Retinal pigment epithelial cell (primary cell): Measurements from ENCODE around the gene HS2ST1.

Experiments used
- DNase-seq: peaks from one replicate; pipeline ENCODE4 v3.0.0-alpha.2; 2010; ENCODE audit warnings: low read depth
- H3K4me3 ChIP-seq: 2 replicates; pipeline ENCODE4 v1.5.1; 2011; ENCODE audit warnings: mild to moderate bottlenecking, low read length, control low read depth, moderate library complexity
- CTCF ChIP-seq: conservative IDR thresholded peaks from 2 replicates; pipeline ENCODE4 v1.5.1; 2011; ENCODE audit warnings: low read depth, low read length, control low read depth, inconsistent platforms

The HS2ST1 gene

GRCh38 chr1:86924324-86924960 is 10.0 kb downstream of the HS2ST1 start:
- DNase-seq = no peak

GRCh38 chr1:86925742-86926141 is 11.3 kb downstream of the HS2ST1 start:
- no peak for TF ChIP-seq CTCF
- DNase-seq = no peak
- H3K4me3 ChIP-seq = no peak overlapping the region

More at GRCh38 chr1:86924324-86924960, 10.0 kb downstream of the HS2ST1 start:
- no peak for TF ChIP-seq CTCF
- H3K4me3 ChIP-seq = no peak overlapping the region

GRCh38 chr1:86926883-86927282 is 12.4 kb downstream of the HS2ST1 start:
- no peak overlapping the region for H3K4me3 ChIP-seq
- no peak for DNase-seq
- no peak for TF ChIP-seq CTCF

GRCh38 chr1:86928819-86929218 is 14.4 kb downstream of the HS2ST1 start:
- DNase-seq = no peak
- H3K4me3 ChIP-seq = no peak overlapping the region
- no peak for TF ChIP-seq CTCF

GRCh38 chr1:86933051-86933450 is 18.6 kb downstream of the HS2ST1 start:
- no peak overlapping the region for H3K4me3 ChIP-seq
- TF ChIP-seq CTCF = no peak
- no peak for DNase-seq

GRCh38 chr1:86933562-86934377 is 19.3 kb downstream of the HS2ST1 start:
- H3K4me3 ChIP-seq = no peak overlapping the region
- no peak for DNase-seq
- no peak for TF ChIP-seq CTCF

- no peak overlapping the region for H3K4me3 ChIP-seq
- DNase-seq = no peak
- TF ChIP-seq CTCF = no peak
Measured at GRCh38 chr1:86938450-86938849, 24.0 kb downstream of the HS2ST1 start.
